CD4-positive, CD25-positive, alpha-beta regulatory T cell (primary cell): Measurements from ENCODE around the gene RPL6. TPM values are rescaled to one million over a fixed set of nuclear protein-coding genes. Genes with fewer than 3 reads are reported as not detected.

Experiments used
- ATAC-seq, 2 donors: fragments of 150-1000 bp; cut with Tn5 transposase; one replicate each; pipeline ENCODE4 v1.10.0; 2021; ENCODE audit warnings: low read depth in 2 of 2, moderate number of reproducible peaks in 2 of 2, moderate library complexity in 1 of 2
- DNase-seq, 3 donors: peaks; one replicate each; pipeline versions ENCODE4 v3.0.0 to v3.0.0-alpha.2; 2012 to 2022; ENCODE audit warnings: mixed read lengths in 1 of 3
- H3K27ac ChIP-seq: one replicate; pipeline ENCODE4 v1.7.0; 2013; ENCODE audit warnings: mild to moderate bottlenecking, low read length; ENCODE audit not compliant: insufficient read depth, poor library complexity, severe bottlenecking
- H3K27me3 ChIP-seq: one replicate; pipeline ENCODE4 v1.7.0; 2013; ENCODE audit warnings: low read length; ENCODE audit not compliant: control insufficient read depth, insufficient read depth
- H3K36me3 ChIP-seq: one replicate; pipeline ENCODE4 v1.7.0; 2013; ENCODE audit warnings: mild to moderate bottlenecking, low read length, moderate library complexity; ENCODE audit not compliant: control insufficient read depth, insufficient read depth
- H3K4me1 ChIP-seq: 2 replicates; pipeline ENCODE4 v1.7.0; 2013; ENCODE audit warnings: mild to moderate bottlenecking, low read length; ENCODE audit not compliant: insufficient read depth, control insufficient read depth, poor library complexity, severe bottlenecking
- H3K4me3 ChIP-seq: one replicate; pipeline ENCODE4 v1.7.0; 2013; ENCODE audit warnings: low read depth, mild to moderate bottlenecking, low read length, moderate library complexity
- H3K9me3 ChIP-seq, 2 experiments: 1 replicate in 1 of 2; 2 replicates in 1 of 2; pipeline ENCODE4 v1.7.0; 2013; ENCODE audit warnings: low read length in 2 of 2, mild to moderate bottlenecking in 1 of 2, moderate library complexity in 1 of 2; ENCODE audit not compliant: control insufficient read depth in 2 of 2
- H3K27ac Mint-ChIP-seq, 3 donors: one replicate each; pipeline ENCODE4 v1.8.0; 2020 to 2022; ENCODE audit warnings: mild to moderate bottlenecking in 3 of 3, mixed read lengths in 3 of 3, moderate library complexity in 2 of 3
- H3K27me3 Mint-ChIP-seq: one replicate; pipeline ENCODE4 v1.8.0; 2022; ENCODE audit warnings: mild to moderate bottlenecking, mixed read lengths
- H3K36me3 Mint-ChIP-seq: one replicate; pipeline ENCODE4 v1.8.0; 2020; ENCODE audit warnings: mixed read lengths
- H3K4me1 Mint-ChIP-seq, 4 donors: one replicate each; pipeline ENCODE4 v1.8.0; 2020 to 2022; ENCODE audit warnings: mixed read lengths in 4 of 4, mild to moderate bottlenecking in 1 of 4
- H3K4me3 Mint-ChIP-seq, 4 donors: one replicate each; pipeline ENCODE4 v1.8.0; 2020 to 2022; ENCODE audit warnings: mild to moderate bottlenecking in 4 of 4, mixed read lengths in 4 of 4, moderate library complexity in 3 of 4
- H3K9me3 Mint-ChIP-seq, 7 donors: one replicate each; pipeline ENCODE4 v1.8.0; 2020 to 2022; ENCODE audit warnings: mixed read lengths in 7 of 7, mild to moderate bottlenecking in 3 of 7, moderate library complexity in 2 of 7
- polyA plus RNA-seq, 4 donors: library from polyadenylated mRNA; unstranded; fragments of 300-500 nt; fragmentation: Illumina TruSeq; gene quantifications; one replicate each; pipeline ENCODE4 v1.2.3, GENCODE V29; 2021
- total RNA-seq: library from RNA; stranded (reverse); gene quantifications from one replicate; pipeline ENCODE4 v1.2.3, GENCODE V29; 2022

RPL6 gene
- total and polyA plus RNA-seq, 5 donors from 2014 or later = 375 to 1,320 (median 585) TPM

DNA sequence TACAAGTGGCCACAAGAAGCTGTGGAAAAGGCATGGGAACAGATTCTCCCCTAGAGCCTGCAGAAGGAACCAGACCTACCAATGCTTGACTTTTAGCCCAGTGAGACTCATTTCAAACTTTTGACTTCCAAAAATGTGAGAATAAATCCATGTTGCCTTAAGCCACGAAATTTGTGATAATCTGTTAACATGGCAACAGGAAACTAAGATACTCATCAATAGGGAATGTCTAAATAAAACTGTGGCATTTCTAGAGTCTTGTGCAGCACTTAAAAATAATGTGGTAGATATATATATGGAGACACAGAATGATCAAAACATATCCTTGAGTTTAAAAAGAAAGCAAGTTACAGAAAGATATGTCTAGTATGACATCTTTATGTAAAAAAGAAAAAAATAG, 39.2 kb downstream of the RPL6 start:
- no peak for ATAC-seq
- Mint-ChIP-seq H3K27me3 (no peaks in the 10 kb centered on the region), H3K36me3 (peaks cover 7% of the 10 kb centered on the region), H3K27ac (peak overlapping the region in 1 of 3 donors; percentile 20), H3K4me1 (peaks cover 16 to 34% (median 25%) of the 10 kb centered on the region in 4 donors), H3K9me3 (no peaks in the 10 kb centered on the region), H3K4me3 (peak overlapping the region in 1 of 4 donors; percentile 12)
- Histone ChIP-seq H3K27ac (no peak overlapping the region), H3K9me3 (no peaks in the 10 kb centered on the region), H3K27me3 (no peaks in the 10 kb centered on the region), H3K36me3 (no peaks in the 10 kb centered on the region), H3K4me3 (no peak overlapping the region), H3K4me1 (no peaks in the 10 kb centered on the region)
- DNase-seq = no peak

DNA sequence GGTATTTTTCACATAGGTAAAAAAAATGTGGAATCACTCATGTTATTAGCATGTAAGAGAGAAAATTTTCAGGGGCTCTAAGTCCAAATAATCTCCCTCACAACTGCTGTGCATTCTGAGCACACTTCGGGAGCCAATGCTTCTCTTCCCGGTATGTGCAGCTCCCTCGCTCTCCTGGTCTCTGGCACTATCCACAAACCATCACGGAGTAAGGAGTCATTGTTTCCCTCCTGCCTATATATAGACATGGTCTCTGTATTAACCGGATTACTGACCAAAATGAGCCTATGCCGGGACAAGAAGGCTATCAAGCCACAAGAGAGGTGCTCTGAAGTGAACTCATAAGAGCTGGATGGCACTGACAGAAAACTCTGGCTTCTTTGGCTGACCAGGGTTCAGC, 40.5 kb downstream of the RPL6 start:
- no peaks in the 10 kb centered on the region for H3K27me3 Mint-ChIP-seq
- H3K27ac Mint-ChIP-seq = no peak overlapping the region
- Histone ChIP-seq H3K4me1 (no peaks in the 10 kb centered on the region), H3K9me3 (no peaks in the 10 kb centered on the region), H3K36me3 (no peaks in the 10 kb centered on the region), H3K4me3 (no peak overlapping the region), H3K27me3 (no peaks in the 10 kb centered on the region), H3K27ac (no peak overlapping the region)
- no peak overlapping the region for H3K4me3 Mint-ChIP-seq
- DNase-seq (no peak), ATAC-seq (no peak)
- H3K36me3 Mint-ChIP-seq = peaks cover 4% of the 10 kb centered on the region
- H3K9me3 Mint-ChIP-seq = no peaks in the 10 kb centered on the region
- H3K4me1 Mint-ChIP-seq = peaks cover 15 to 26% (median 19%) of the 10 kb centered on the region in 4 donors

DNA sequence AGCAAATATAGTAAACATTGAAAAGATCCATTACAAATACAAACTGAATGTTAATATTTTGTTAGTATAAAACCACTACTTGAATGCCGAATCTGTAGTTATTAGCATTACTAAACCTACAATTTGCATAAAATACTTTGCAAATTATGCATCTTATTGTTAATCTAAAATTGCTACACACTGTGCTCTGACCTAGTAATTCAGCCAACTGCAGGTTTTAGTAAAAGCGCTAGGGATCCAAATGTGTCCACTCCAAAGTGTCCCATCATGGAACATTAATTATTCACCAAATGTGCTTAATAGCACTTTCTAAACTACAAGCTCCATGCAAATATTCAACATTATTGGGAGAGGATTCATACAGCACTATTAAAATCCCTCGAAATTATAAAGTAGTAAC, 41.4 kb downstream of the RPL6 start:
- no peaks in the 10 kb centered on the region for H3K9me3 Mint-ChIP-seq
- DNase-seq = no peak

DNA sequence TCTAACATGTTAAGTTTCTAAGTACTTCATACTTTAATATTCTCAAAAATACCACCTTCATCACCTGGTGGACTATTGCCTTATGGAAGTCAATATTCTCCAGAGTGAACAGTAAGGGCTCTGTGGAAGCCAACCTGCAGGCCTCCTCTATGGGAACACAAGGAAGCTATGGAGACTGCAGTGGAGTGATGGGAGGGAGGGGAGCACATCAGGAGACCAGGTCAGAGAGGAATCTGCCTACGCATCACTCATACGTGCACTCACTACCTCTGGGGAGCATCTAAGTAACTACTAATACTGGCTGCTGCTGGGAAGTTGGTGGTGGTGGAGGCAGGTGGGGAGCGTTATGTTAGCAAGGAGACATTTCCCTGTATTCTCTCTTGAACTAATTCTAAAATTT, 47.1 kb downstream of the RPL6 start:
- Mint-ChIP-seq H3K36me3 (peaks cover 7% of the 10 kb centered on the region), H3K4me3 (no peak overlapping the region), H3K27me3 (no peaks in the 10 kb centered on the region), H3K27ac (peak overlapping the region in 1 of 3 donors; percentile 36), H3K4me1 (peaks cover 4 to 20% (median 11%) of the 10 kb centered on the region in 4 donors), H3K9me3 (no peaks in the 10 kb centered on the region)
- DNase-seq (no peak), ATAC-seq (no peak)
- Histone ChIP-seq H3K36me3 (no peaks in the 10 kb centered on the region), H3K27me3 (no peaks in the 10 kb centered on the region), H3K9me3 (no peaks in the 10 kb centered on the region), H3K4me1 (no peaks in the 10 kb centered on the region), H3K27ac (no peak overlapping the region), H3K4me3 (no peak overlapping the region)

More for the DNA sequence above, 41.4 kb downstream of the RPL6 start:
- no peak for ATAC-seq
- Histone ChIP-seq H3K36me3 (no peaks in the 10 kb centered on the region), H3K4me1 (no peaks in the 10 kb centered on the region), H3K27me3 (no peaks in the 10 kb centered on the region), H3K4me3 (no peak overlapping the region), H3K9me3 (no peaks in the 10 kb centered on the region), H3K27ac (no peak overlapping the region)
- Mint-ChIP-seq H3K4me1 (peaks cover 15 to 29% (median 19%) of the 10 kb centered on the region in 4 donors), H3K27me3 (no peaks in the 10 kb centered on the region), H3K4me3 (no peak overlapping the region), H3K27ac (no peak overlapping the region), H3K36me3 (peaks cover 4% of the 10 kb centered on the region)

DNA sequence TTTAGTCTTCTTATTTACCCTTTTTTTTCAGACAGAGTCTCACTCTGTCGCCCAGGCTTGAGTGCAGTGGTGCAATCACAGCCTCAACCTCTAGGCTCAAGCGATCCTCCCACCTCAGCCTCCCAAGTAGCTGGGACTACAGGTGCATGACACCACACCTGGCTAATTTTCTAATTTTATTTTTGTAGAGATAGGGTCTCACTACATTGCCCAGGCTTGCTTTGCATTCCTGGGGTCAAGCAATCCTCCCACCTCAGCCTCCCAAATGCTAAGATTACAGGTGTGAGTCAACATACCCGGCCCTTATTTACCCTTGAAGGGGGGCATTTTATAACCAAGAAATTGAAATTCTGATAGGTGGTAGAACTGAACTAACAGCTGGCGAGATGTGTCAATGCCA, 48.1 kb downstream of the RPL6 start:
- ATAC-seq (no peak), DNase-seq (no peak)
- Mint-ChIP-seq H3K4me3 (no peak overlapping the region), H3K27me3 (no peaks in the 10 kb centered on the region), H3K27ac (no peak overlapping the region), H3K9me3 (peaks cover 0 to 2% (median 0%) of the 10 kb centered on the region in 7 donors), H3K4me1 (peaks cover 4 to 24% (median 19%) of the 10 kb centered on the region in 4 donors), H3K36me3 (peaks cover 7% of the 10 kb centered on the region)
- H3K27ac ChIP-seq = no peak overlapping the region
- H3K36me3 ChIP-seq = no peaks in the 10 kb centered on the region
- H3K4me3 ChIP-seq = no peak overlapping the region
- H3K9me3 ChIP-seq = no peaks in the 10 kb centered on the region
- H3K4me1 ChIP-seq = no peaks in the 10 kb centered on the region
- no peaks in the 10 kb centered on the region for H3K27me3 ChIP-seq

DNA sequence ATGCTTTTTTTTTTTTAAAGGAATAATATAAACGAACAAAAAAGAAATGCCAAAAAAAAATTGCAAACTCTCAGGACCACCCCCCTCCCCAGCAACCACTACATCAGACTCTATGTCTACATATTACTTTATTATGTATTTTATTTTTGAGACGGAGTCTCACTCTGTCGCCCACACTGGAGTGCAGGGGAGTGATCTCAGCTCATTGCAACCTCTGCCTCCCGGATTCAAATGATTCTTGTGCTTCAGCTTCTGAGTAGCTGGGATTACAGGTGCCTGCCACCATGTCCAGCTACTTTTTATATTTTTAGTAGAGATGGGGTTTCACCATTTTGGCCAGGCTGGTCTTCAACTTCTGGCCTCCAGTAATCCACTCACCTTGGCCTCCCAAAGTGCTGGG, 50.1 kb downstream of the RPL6 start:
- H3K36me3 Mint-ChIP-seq = peaks cover 7% of the 10 kb centered on the region
- no peaks in the 10 kb centered on the region for H3K4me1 ChIP-seq
- no peak for DNase-seq
- H3K27ac ChIP-seq = no peak overlapping the region
- H3K36me3 ChIP-seq = no peaks in the 10 kb centered on the region
- H3K27me3 Mint-ChIP-seq = no peaks in the 10 kb centered on the region
- no peaks in the 10 kb centered on the region for H3K27me3 ChIP-seq
- H3K4me3 ChIP-seq = no peak overlapping the region
- H3K27ac Mint-ChIP-seq = no peak overlapping the region
- no peaks in the 10 kb centered on the region for H3K9me3 ChIP-seq
- peaks cover 0 to 2% (median 0%) of the 10 kb centered on the region in 7 donors for H3K9me3 Mint-ChIP-seq
- ATAC-seq = no peak
- H3K4me1 Mint-ChIP-seq = peaks cover 4 to 30% (median 23%) of the 10 kb centered on the region in 4 donors
- H3K4me3 Mint-ChIP-seq = no peak overlapping the region

DNA sequence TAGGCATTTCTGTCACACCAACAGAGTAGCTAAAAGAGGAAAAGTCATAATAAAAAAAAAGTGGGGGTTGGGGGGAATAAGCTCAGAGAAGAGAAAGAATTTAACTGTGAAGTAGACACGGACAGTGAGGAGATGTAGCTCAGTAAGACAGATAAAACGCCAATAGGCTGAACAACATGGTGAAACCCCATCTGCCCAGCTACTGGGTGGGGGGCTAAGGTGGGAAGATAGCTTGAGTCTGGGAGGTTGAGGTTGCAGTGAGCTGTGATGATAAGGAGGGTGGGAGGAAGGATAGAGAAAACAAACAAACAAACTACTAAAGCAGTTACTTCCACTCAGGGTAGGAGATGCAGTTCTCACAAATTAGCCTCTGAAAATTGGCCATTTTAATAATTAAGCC, 52.2 kb downstream of the RPL6 start:
- Mint-ChIP-seq H3K27me3 (no peaks in the 10 kb centered on the region), H3K4me1 (peaks cover 9 to 44% (median 34%) of the 10 kb centered on the region in 4 donors), H3K36me3 (peaks cover 7% of the 10 kb centered on the region), H3K4me3 (no peak overlapping the region), H3K27ac (peak overlapping the region in 1 of 3 donors; percentile 34), H3K9me3 (peaks cover 0 to 2% (median 0%) of the 10 kb centered on the region in 7 donors)
- Histone ChIP-seq H3K27ac (no peak overlapping the region), H3K9me3 (no peaks in the 10 kb centered on the region), H3K36me3 (no peaks in the 10 kb centered on the region), H3K4me1 (peaks cover 4% of the 10 kb centered on the region), H3K27me3 (no peaks in the 10 kb centered on the region), H3K4me3 (no peak overlapping the region)
- no peak for DNase-seq
- no peak for ATAC-seq
